Duodenal mucosa (tissue), 2 donors: ENCODE results near the gene MYO7B.

Experiments
- H3K27ac ChIP-seq: one replicate; pipeline ENCODE4 v1.7.0; 2013; ENCODE audit warnings: low read depth, low read length
- H3K27me3 ChIP-seq, 2 donors: one replicate each; pipeline ENCODE4 v1.7.0; 2013; ENCODE audit warnings: low read length in 2 of 2, control low read depth in 1 of 2; ENCODE audit not compliant: insufficient read depth in 2 of 2, control insufficient read depth in 1 of 2
- H3K36me3 ChIP-seq, 2 donors: one replicate each; pipeline ENCODE4 v1.7.0; 2013; ENCODE audit warnings: low read length in 2 of 2, control low read depth in 1 of 2; ENCODE audit not compliant: insufficient read depth in 2 of 2, control insufficient read depth in 1 of 2
- H3K4me1 ChIP-seq, 2 donors: one replicate each; pipeline ENCODE4 v1.7.0; 2013; ENCODE audit warnings: low read length in 2 of 2, control low read depth in 1 of 2; ENCODE audit not compliant: insufficient read depth in 2 of 2, control insufficient read depth in 1 of 2
- H3K4me3 ChIP-seq, 2 donors: one replicate each; pipeline ENCODE4 v1.7.0; 2013; ENCODE audit warnings: low read length in 2 of 2, low read depth in 1 of 2
- H3K9ac ChIP-seq, 2 donors: one replicate each; pipeline ENCODE4 v1.7.0; 2013; ENCODE audit warnings: low read length in 2 of 2, low read depth in 1 of 2
- H3K9me3 ChIP-seq, 2 donors: one replicate each; pipeline ENCODE4 v1.7.0; 2013; ENCODE audit warnings: low read length in 2 of 2, control low read depth in 1 of 2; ENCODE audit not compliant: control insufficient read depth in 1 of 2

The MYO7B gene

DNA sequence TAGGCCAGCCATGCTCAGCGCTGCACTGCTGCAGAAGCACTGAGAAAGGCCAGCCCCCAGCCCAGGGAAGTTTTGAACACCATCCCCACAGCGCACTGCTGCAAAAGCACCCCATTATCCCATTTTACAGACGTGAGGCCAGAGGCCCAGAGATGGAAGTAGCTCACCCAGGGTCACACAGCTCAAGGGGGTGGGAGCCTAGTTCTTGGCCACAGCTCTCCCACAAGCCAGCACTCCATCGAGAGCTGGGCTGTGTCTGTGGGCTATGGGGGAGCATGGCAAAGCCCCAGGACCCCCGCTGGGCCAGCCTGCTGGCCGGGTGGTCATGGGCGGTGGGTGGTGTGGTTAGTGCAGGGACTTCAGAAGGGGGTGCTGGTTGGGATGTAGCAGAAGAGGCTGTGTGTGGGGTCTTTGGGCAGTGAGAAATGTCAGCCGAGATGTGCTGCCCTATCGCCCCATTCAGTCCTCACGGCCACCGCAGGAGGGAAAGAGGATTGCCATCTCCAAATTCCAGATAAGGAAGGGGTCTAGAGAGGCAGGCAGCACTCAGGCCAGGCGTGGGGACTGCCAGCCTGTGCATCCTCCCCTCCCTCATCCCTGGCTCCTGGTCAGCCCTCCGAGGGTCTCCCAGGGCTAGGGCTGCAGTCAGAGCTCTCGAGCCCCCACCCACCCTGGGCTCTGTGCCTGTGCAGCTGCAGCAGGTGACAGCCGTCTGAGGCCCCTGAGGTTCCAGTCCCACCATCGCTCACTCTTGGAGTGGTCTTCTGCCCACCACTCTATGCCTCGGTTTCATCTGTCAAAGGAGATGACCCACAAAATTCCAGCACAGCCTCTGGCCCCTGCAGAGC lies 93.5 kb downstream of the MYO7B start:
- Histone ChIP-seq H3K27me3 (no peaks in the 10 kb centered on the region), H3K4me3 (no peak overlapping the region), H3K9me3 (no peaks in the 10 kb centered on the region), H3K36me3 (peaks cover 10 to 66% of the 10 kb centered on the region in 2 donors), H3K27ac (no peak overlapping the region), H3K4me1 (no peaks in the 10 kb centered on the region), H3K9ac (no peak overlapping the region)

- no peak overlapping the region for H3K27ac ChIP-seq
- H3K4me1 ChIP-seq, result no peaks in the 10 kb centered on the region
- H3K27me3 ChIP-seq, result no peaks in the 10 kb centered on the region
- H3K4me3 ChIP-seq, result no peak overlapping the region
- H3K9me3 ChIP-seq, result no peaks in the 10 kb centered on the region
- no peak overlapping the region for H3K9ac ChIP-seq
- H3K36me3 ChIP-seq, result peaks cover 7 to 60% of the 10 kb centered on the region in 2 donors
These were observed 94.2 kb downstream of the MYO7B start for GRCh38 chr2:127629637-127630036.

DNA sequence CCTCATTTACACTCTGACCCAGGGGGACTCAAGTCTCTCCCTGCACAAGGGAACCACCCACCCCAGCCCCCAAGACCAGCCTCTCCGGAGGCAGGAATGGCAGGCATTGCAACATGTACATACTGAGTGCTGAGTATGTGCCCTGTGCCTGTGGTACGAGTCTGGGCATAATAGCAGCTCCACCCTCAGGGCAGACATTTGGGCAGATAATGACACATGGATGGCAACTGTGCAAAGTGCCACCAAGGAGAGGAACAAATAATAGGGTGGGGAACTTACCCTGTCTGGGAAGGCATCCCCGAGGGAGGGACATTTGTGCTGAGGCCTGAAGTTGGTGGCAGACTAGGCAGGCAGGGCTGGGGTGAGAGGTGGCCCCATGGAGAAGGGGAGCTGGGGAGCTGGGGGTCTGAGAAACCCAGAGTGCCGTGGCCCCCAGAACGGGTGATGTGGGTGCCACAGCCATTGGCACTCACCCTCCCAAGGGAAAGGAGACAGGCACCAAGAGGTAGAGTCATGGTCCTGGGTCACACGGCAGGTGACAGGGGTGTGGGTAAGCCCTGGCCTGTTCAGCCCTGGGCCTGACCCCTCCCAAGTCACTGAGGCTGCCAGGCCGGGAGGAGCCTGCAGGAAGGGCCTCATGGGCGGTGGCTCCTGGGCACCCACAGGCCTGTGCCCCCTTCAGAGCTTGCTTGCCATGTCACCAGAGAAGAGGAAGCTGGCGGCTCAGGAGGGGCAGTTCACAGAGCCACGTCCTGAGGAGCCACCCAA lies 94.8 kb downstream of the MYO7B start:
- H3K9me3 ChIP-seq, result no peaks in the 10 kb centered on the region
- H3K4me1 ChIP-seq, result no peaks in the 10 kb centered on the region
- no peak overlapping the region for H3K9ac ChIP-seq
- no peak overlapping the region for H3K27ac ChIP-seq
- no peak overlapping the region for H3K4me3 ChIP-seq
- peaks cover 7 to 57% of the 10 kb centered on the region in 2 donors for H3K36me3 ChIP-seq
- H3K27me3 ChIP-seq, result no peaks in the 10 kb centered on the region

- Histone ChIP-seq H3K27ac (no peak overlapping the region), H3K4me3 (no peak overlapping the region), H3K36me3 (peaks cover 7 to 59% of the 10 kb centered on the region in 2 donors), H3K27me3 (no peaks in the 10 kb centered on the region), H3K9me3 (no peaks in the 10 kb centered on the region), H3K4me1 (no peaks in the 10 kb centered on the region), H3K9ac (no peak overlapping the region)
These were observed 95.5 kb downstream of the MYO7B start for GRCh38 chr2:127630864-127631540.

DNA sequence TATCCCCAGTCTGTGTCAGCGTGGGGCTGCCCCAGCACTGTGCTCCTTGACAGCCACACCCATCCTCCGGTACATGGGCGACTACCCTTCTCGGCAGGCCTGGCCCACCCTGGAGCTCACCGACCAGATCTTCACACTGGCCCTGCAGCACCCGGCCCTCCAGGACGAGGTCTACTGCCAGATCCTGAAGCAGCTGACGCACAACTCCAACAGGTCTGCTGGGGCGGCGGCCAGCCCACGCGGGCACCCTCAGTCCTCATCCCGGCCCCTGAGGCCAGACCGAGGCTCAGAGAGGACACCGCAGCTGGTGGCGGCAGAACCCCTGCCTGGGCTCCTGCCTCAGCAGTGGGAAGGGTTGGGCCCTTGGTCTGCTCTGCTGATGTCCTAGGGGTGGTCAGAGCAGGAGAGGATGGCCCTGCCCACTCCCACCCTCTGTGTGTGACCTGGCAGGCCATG lies 96.1 kb downstream of the MYO7B start:
- no peaks in the 10 kb centered on the region for H3K9me3 ChIP-seq
- H3K36me3 ChIP-seq, result peaks cover 7 to 61% of the 10 kb centered on the region in 2 donors
- H3K27ac ChIP-seq, result no peak overlapping the region
- no peaks in the 10 kb centered on the region for H3K4me1 ChIP-seq
- H3K9ac ChIP-seq, result no peak overlapping the region
- H3K27me3 ChIP-seq, result no peaks in the 10 kb centered on the region
- H3K4me3 ChIP-seq, result no peak overlapping the region

GRCh38 chr2:127631997-127632581 lies 96.6 kb downstream of the MYO7B start:
- no peak overlapping the region for H3K4me3 ChIP-seq
- H3K27me3 ChIP-seq, result no peaks in the 10 kb centered on the region
- no peak overlapping the region for H3K9ac ChIP-seq
- H3K4me1 ChIP-seq, result no peaks in the 10 kb centered on the region
- H3K9me3 ChIP-seq, result no peaks in the 10 kb centered on the region
- no peak overlapping the region for H3K27ac ChIP-seq
- H3K36me3 ChIP-seq, result peaks cover 7 to 58% of the 10 kb centered on the region in 2 donors

DNA sequence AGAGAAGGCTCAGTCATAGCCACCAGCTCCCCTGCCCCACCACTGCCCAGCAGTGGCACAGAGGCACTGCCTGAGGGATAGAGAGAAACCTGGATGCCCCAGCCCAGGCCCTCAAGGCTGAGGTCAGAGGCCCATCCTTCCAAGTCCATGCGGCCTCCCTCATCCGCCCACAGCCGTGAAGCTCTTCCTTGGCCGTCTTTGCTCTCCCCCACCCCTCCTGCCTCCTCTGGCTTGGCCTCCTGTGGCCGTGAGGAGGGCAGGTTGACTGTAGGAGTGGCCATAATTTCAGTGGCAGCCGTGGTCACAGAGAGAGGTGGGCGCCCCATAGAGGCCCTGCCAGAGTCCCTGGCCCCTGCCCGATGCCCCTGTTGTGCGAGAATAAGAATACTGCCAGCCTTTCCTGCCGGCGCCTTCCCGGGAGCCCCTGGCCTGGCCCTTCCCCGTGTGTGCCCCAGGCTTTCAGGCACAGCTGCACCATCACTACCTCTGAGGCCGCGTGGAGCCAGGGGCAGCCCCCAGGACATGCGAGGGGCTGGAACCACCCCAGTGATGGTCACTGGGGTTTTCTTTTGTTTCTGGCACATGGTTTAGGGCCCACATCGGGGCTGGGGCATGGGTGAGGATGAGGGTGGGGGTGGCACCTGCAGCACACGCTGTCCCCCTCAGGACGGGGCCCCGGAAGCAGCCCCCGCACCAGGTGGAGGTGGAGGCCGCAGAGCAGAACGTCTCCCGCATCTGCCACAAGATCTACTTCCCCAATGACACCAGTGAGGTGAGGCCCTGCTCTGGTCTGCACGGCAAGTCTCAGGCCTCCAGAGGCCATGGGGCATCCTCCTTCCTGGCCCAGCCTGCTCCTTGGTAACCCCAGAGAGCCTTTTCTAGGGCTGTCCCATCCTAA lies 97.4 kb downstream of the MYO7B start:
- no peaks in the 10 kb centered on the region for H3K9me3 ChIP-seq
- H3K4me1 ChIP-seq, result peaks cover 0 to 4% of the 10 kb centered on the region in 2 donors
- peaks cover 7 to 55% of the 10 kb centered on the region in 2 donors for H3K36me3 ChIP-seq
- H3K9ac ChIP-seq, result no peak overlapping the region
- H3K27ac ChIP-seq, result no peak overlapping the region
- no peaks in the 10 kb centered on the region for H3K27me3 ChIP-seq
- H3K4me3 ChIP-seq, result no peak overlapping the region

- no peaks in the 10 kb centered on the region for H3K9me3 ChIP-seq
- no peak overlapping the region for H3K9ac ChIP-seq
- H3K27ac ChIP-seq, result no peak overlapping the region
- H3K27me3 ChIP-seq, result no peaks in the 10 kb centered on the region
- no peak overlapping the region for H3K4me3 ChIP-seq
- H3K4me1 ChIP-seq, result peaks cover 0 to 4% of the 10 kb centered on the region in 2 donors
- peaks cover 7 to 50% of the 10 kb centered on the region in 2 donors for H3K36me3 ChIP-seq
These were observed 98.1 kb downstream of the MYO7B start for GRCh38 chr2:127633556-127634065.

DNA sequence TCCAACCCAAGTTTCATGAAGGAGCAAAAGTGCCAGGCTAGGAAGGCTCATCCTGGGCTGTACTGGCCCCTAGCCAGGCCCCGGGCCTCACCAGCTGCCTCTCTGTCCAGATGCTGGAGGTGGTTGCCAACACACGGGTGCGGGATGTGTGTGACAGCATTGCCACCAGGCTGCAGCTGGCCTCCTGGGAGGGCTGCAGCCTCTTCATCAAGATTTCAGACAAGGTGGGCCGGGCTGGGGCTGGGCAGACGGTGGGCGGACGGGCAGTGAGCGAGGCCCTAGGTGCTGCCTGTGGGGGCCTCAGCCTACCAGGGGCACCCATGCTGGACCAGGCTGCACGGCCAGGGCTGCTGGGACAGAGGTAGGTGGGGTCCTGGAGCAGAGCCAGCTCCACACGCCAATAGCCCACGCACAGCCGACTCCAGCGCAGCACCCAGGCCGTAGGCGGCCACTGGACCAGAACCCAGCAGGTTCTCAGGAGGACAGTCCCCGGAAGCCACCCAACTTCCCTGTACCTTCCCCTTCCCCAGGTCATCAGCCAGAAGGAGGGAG lies 98.7 kb downstream of the MYO7B start:
- Histone ChIP-seq H3K9me3 (no peaks in the 10 kb centered on the region), H3K4me1 (peaks cover 0 to 4% of the 10 kb centered on the region in 2 donors), H3K27ac (no peak overlapping the region), H3K9ac (no peak overlapping the region), H3K27me3 (no peaks in the 10 kb centered on the region), H3K4me3 (no peak overlapping the region), H3K36me3 (peaks cover 7 to 52% of the 10 kb centered on the region in 2 donors)
